ENCODE measurements around the gene CCDC194.
"Not testable (repeated sequence)": the region's sequence is repeated elsewhere in the genome, so short reads cannot be mapped to it uniquely, and the experiment has no call there.

The CCDC194 gene

GRCh38 chr19:17365361-17365760, 28.6 kb downstream of the CCDC194 start:
- no peak for DNase-seq

GRCh38 chr19:17363852-17364605, 30.0 kb downstream of the CCDC194 start:
- not testable (repeated sequence) for DNase-seq

DNA sequence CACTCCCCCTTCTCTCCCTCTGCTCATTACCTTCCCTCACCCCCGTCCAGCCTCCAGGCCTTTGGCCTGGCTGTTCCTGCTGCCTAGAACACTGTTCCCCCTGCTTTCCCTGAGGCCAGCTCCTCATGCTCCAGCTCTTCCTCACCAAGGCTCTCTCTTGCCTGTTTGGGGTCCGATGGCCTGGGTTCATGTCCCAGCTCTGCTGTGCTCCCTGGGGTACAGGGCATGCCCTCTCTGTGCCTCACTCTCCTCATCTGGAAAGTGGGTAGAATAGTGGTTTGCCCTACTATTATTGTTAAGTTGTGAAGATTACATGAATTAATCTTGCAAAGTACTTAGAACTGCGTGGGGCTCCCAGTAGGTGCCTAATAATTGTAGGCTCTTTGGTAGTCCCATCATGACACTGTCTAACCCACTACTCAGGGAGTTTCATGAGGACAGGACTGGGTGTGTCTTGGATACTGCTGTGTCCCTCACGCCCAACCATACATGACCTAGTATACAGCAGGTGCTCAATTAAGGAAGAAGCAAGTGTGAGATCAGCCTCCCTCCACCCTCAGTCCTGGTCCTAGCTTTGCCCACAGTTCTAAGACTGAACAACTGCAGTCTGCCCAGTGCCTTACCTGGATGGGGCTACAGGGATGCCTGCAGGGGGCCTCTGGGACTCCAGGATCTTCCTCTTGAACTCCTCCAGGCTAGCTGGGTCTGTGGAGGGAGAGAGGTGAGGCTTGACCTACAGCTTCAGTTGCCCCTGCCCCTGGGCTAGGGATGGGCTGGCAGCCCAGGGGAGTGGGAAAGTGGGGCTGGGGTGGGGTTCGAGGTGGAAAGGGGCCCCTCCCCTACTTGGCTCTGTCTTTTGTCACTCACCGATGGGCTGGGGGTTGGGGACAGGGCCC, 33.8 kb downstream of the CCDC194 start:
- DNase-seq = no peak

GRCh38 chr19:17358395-17358794, 35.6 kb downstream of the CCDC194 start:
- no peak for DNase-seq

DNA sequence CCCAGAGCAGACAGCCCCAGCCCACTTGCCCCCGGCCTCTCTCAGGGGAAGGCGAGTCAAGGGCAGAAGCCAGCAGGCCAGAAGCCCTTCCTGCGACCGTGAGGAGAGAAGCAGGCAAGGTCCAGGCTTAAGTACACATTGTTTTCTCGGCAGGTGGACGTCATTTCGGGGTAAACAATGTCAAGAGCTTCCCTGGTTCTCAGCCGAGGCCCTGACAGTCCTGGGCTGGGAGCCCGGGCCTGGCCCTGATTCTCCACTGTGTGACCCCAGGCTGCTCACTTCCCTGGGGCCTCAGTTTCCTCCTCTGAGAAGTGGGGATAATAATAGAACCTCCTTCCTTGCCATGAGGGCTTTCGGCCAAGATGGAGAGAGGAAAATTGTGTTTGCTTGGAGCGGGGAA, 36.3 kb downstream of the CCDC194 start:
- DNase-seq = no peak

DNA sequence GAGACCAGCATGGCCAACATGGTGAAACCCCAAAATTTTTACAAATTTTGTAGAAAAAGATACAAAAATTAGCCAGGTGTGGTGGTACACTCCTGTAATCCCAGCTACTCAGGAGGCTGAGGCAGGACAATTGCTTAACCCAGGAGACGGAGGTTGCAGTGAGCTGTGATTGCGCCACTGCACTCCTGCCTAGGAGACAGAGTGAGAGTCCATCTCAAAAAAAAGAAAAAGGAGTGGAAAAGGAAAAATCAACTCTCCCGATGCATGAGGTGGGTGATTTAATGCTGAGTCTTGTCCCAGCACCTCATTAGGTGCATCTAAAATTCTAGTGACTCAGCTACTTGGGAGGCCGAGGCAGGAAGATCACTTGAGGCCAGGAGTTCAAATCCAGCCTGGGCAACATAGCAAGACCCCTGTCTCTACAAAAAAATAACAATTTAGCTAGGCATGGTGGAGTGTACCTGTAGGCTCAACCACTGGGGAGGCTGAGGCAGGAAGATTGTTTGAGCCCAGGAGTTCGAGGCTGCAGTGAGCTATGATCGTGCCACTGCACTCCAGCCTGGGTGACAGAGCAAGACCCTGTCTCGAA, 36.8 kb downstream of the CCDC194 start:
- DNase-seq = no peak

DNA sequence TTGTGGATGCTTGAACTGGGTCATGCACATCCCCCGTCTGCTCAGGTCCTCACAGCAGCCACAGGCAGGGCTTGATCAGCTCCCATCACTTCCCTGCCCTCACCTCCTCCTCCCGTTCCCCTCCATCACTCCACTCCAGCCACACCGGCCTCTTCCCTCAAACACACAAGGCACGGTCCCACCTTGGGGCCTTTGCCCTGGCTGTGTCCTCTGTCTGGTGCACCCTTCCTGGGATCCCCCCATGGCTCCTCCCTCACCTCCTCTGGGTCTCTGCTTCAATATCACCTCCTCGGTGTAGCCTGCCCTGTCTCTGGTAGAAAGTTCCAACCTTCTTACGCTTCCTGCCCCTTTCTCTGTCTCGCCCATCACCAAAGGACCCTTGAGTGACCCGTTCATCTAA, 40.6 kb downstream of the CCDC194 start:
- no peak for DNase-seq

DNA sequence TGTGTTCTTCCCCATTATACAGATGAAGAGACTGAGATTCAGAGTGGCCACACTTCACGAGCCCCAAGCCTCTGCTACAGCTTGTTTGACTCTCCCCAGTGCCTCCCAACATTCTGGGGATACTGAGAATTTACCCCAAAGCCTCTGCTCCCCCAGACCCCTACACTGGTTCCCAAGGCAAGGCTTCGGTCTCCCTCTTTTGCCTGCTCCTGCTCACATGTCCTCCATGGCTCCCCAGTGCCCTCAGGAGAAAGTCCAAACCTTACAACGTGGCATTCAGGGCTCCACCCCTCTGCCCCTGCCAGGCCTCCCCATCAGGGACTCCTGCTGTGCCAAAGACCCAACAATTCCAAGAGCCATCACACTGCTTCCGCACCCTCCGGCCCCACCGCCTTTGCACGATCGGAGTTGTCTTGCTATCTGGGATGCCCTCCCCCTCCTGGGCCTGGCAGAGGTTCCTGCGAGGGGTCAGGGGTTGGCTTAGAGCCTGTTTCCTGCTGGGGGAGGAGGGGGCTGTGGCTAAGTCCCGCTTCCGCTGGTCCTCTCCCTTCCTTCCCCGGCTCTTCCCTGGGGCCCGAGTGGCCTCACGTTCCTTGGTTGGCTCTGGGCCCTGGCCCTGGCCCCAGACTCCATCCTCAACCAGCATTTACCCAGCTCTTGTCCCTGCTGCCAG, 41.3 kb downstream of the CCDC194 start:
- no peak for DNase-seq

- no peak for DNase-seq
Measured at GRCh38 chr19:17351815-17352435, 42.1 kb downstream of the CCDC194 start.

GRCh38 chr19:17348700-17349099, 45.3 kb downstream of the CCDC194 start:
- no peak for DNase-seq

- DNase-seq = no peak
Measured at GRCh38 chr19:17347877-17348276, 46.1 kb downstream of the CCDC194 start.

GRCh38 chr19:17347361-17347760, 46.6 kb downstream of the CCDC194 start:
- DNase-seq = no peak

- peak; percentile 75 for DNase-seq
Measured at GRCh38 chr19:17346109-17346671, 47.8 kb downstream of the CCDC194 start.

DNA sequence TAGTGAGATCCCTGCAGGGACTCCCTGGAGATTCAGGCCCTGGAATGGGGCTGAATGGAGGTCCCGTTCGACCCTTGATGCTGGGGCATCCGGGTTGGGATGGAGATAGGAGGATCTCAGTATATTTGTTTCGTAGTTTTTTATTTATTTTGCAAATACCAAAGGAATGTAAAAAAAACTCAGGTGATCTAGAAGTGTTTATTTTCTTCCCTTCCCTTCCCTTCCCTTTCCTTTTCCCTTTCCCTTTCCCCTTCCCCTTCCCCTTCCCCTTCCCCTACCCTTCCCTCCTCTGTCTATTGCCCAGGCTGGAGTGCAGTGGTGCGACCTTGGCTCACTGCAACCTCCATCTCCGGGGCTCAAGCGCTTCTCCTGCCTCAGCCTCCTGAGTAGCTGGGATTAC, 52.2 kb downstream of the CCDC194 start:
- no peak for DNase-seq

- no peak for DNase-seq
Measured at GRCh38 chr19:17341386-17341785, 52.6 kb downstream of the CCDC194 start.

DNA sequence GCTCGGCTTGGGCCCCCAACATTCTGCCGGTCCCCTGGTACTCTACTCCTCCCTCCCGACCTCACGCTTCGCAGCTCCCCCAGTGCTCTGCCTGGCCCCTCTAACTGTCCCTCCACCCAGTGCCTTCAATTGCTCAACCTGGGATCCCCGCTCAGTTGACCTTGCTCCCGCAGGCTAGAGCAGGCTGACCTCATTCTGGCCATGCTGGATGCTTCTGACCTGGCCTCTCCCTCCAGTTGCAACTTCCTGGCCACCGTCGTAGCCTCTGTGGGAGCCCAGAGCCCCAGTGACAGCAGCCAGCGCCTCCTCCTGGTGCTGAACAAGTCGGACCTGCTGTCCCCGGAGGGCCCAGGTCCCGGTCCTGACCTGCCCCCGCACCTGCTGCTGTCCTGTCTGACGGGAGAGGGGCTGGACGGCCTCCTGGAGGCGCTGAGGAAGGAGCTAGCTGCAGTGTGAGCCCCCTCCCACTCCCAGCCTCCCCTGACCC, 53.1 kb downstream of the CCDC194 start:
- DNase-seq = no peak
